ENCODE measurements around the gene CHRNA5.

The CHRNA5 gene

GRCh38 chr15:78640527-78641101, 75.3 kb downstream of the CHRNA5 start:
- no peak for DNase-seq (ENCODE audit: low read depth)

- DNase-seq (ENCODE audit: low read depth): no peak
These were observed 75.9 kb downstream of the CHRNA5 start, which contains the start of gene CHRNB4 for GRCh38 chr15:78641102-78641748. TSS of gene CHRNB4 (minus strand) at chr15:78641210. CDS start at chr15:78641133, 77 bp downstream.

- DNase-seq (ENCODE audit: low read depth): no peak
These were observed 76.5 kb downstream of the CHRNA5 start for GRCh38 chr15:78641749-78642275.

GRCh38 chr15:78642331-78642730, 77.0 kb downstream of the CHRNA5 start:
- no peak for DNase-seq (ENCODE audit: low read depth)
